HCT116 (cell line): ENCODE measurements around the gene ATP6V1B1. TPM values are rescaled to one million over a fixed set of nuclear protein-coding genes. Genes with fewer than 3 reads are reported as not detected.

Experiments
- ATAC-seq: fragments of 200-7000 bp; cut with Tn5 transposase; 2 replicates; pipeline ENCODE4 v1.9.1; 2020; ENCODE audit warnings: mild to moderate bottlenecking, moderate library complexity
- BruUV-seq: library from RNA; stranded (reverse); fragments of 400-500 nt; replicated peaks from 2 replicates; lab custom pipeline; 2021; lab: Mats Ljungman, UMichigan
- CTCF ChIA-PET: fragments of 300-600 bp; sonication (Branson Sonifier 250); formaldehyde crosslinking; loops from one replicate; lab custom pipeline; 2021; ENCODE audit warnings: antibody characterized with exemption; lab: Charles Lee
- POLR2A ChIA-PET: fragments of 300-600, 350-600 bp; sonication (Branson Sonifier 250); formaldehyde crosslinking; loops from one replicate; lab custom pipeline; 2021; ENCODE audit warnings: antibody characterized with exemption; lab: Charles Lee
- RAD21 ChIA-PET, 2 experiments: fragments of 300-600 bp; sonication (Branson Sonifier 250); formaldehyde crosslinking; loops; one replicate each; lab custom pipeline; 2023; ENCODE audit warnings: low total read pairs in 2 of 2; ENCODE audit not compliant: uncharacterized antibody in 2 of 2, unreplicated experiment in 2 of 2, low non-redundant PET in 1 of 2; lab: Charles Lee
- DNase-seq: peaks from one replicate; pipeline ENCODE4 v3.0.0-alpha.2; 2010; ENCODE audit warnings: low read depth, low spot score
- H2AFZ ChIP-seq: fragments of 200-600 bp; shearing (Covaris generic), sonication (generic); 2 replicates; pipeline ENCODE4 v1.6.1; 2017; ENCODE audit warnings: low read depth, mixed run types, mixed read lengths, antibody characterized with exemption, low read length; ENCODE audit not compliant: poor library complexity, severe bottlenecking
- H3K27ac ChIP-seq: 2 replicates; pipeline ENCODE4 v1.5.1; 2012; ENCODE audit warnings: low read depth, low read length
- H3K27me3 ChIP-seq: fragments of 200-600 bp; sonication (generic); 2 replicates; pipeline ENCODE4 v1.6.1; 2016; ENCODE audit warnings: mixed run types, low read length, mixed read lengths; ENCODE audit not compliant: insufficient read depth
- H3K36me3 ChIP-seq, 2 experiments: fragments of 200-500 bp in 1 of 2; fragments of 200-600 bp in 1 of 2; sonication (Bioruptor generic) in 1 of 2; sonication (generic) in 1 of 2; 2 replicates each; pipeline versions ENCODE4 v1.5.1 to v1.6.1; 2014 to 2016; ENCODE audit warnings: low read length in 2 of 2, inconsistent platforms in 1 of 2, mixed read lengths in 1 of 2, mixed run types in 1 of 2; ENCODE audit not compliant: insufficient read depth in 2 of 2, control insufficient read depth in 1 of 2
- H3K4me1 ChIP-seq, 2 experiments: fragments of 200-600 bp in 1 of 2; sonication (generic) in 1 of 2; 2 replicates each; pipeline versions ENCODE4 v1.5.1 to v1.6.1; 2012 to 2017; ENCODE audit warnings: low read length in 2 of 2, inconsistent platforms in 1 of 2, mild to moderate bottlenecking in 1 of 2, mixed read lengths in 1 of 2, mixed run types in 1 of 2, moderate library complexity in 1 of 2; ENCODE audit not compliant: insufficient read depth in 2 of 2, control insufficient read depth in 1 of 2
- H3K4me2 ChIP-seq: fragments of 200-600 bp; sonication (generic); 2 replicates; pipeline ENCODE4 v1.6.1; 2017; ENCODE audit warnings: mixed run types, low read length, mixed read lengths
- H3K4me3 ChIP-seq, 2 experiments: fragments of 200-600 bp in 1 of 2; sonication (generic) in 1 of 2; replicated peaks in 1 of 2; 2 replicates each; pipeline ENCODE4 v1.5.1; 2011 to 2016; ENCODE audit warnings: low read length in 2 of 2, control low read depth in 1 of 2, low read depth in 1 of 2, mild to moderate bottlenecking in 1 of 2, mixed read lengths in 1 of 2, mixed run types in 1 of 2
- H3K79me2 ChIP-seq: fragments of 200-600 bp; sonication (generic); 2 replicates; pipeline ENCODE4 v1.6.1; 2017; ENCODE audit warnings: mild to moderate bottlenecking, mixed run types, low read length, moderate library complexity, mixed read lengths; ENCODE audit not compliant: insufficient read depth
- H3K9ac ChIP-seq: fragments of 200-600 bp; sonication (generic); 2 replicates; pipeline ENCODE4 v1.6.1; 2016; ENCODE audit warnings: low read length, mixed read lengths
- H3K9me2 ChIP-seq: fragments of 200-600 bp; sonication (generic), shearing (Covaris generic); 2 replicates; pipeline ENCODE4 v1.6.1; 2017; ENCODE audit warnings: mixed run types, mild to moderate bottlenecking, moderate library complexity; ENCODE audit not compliant: insufficient read depth
- H3K9me3 ChIP-seq, 2 experiments: fragments of 200-500 bp in 1 of 2; fragments of 200-600 bp in 1 of 2; sonication (Bioruptor generic) in 1 of 2; sonication (generic) in 1 of 2; 2 replicates each; pipeline ENCODE4 v1.6.1; 2014 to 2017; ENCODE audit warnings: low read length in 2 of 2, mixed read lengths in 2 of 2, inconsistent platforms in 1 of 2, low read depth in 1 of 2, mild to moderate bottlenecking in 1 of 2, mixed run types in 1 of 2, moderate library complexity in 1 of 2; ENCODE audit not compliant: control insufficient read depth in 1 of 2, insufficient read depth in 1 of 2
- H4K20me1 ChIP-seq: fragments of 200-600 bp; sonication (generic), shearing (Covaris generic); 2 replicates; pipeline ENCODE4 v1.6.1; 2017; ENCODE audit warnings: mixed run types, mild to moderate bottlenecking, moderate library complexity; ENCODE audit not compliant: insufficient read depth
- CBX3 ChIP-seq: IDR thresholded peaks from 2 replicates; pipeline ENCODE4 v1.6.1; 2012; ENCODE audit warnings: low read depth
- CEBPB ChIP-seq: IDR thresholded peaks from 2 replicates; pipeline ENCODE4 v1.6.1; 2012; ENCODE audit warnings: low read depth
- EGR1 ChIP-seq: IDR thresholded peaks from 2 replicates; pipeline ENCODE4 v1.6.1; 2012; ENCODE audit warnings: low read depth
- ELF1 ChIP-seq: IDR thresholded peaks from 2 replicates; pipeline ENCODE4 v1.6.1; 2012; ENCODE audit warnings: low read depth, borderline replicate concordance
- EZH2phosphoT487 ChIP-seq: fragments of 200-600 bp; IDR thresholded peaks from 2 replicates; pipeline ENCODE4 v1.6.1; 2018; ENCODE audit warnings: antibody characterized with exemption, borderline replicate concordance
- JUND ChIP-seq: IDR thresholded peaks from 2 replicates; pipeline ENCODE4 v1.6.1; 2012
- RAD21 ChIP-seq: IDR thresholded peaks from 2 replicates; pipeline ENCODE4 v1.6.1; 2012; ENCODE audit warnings: low read depth, mild to moderate bottlenecking
- SP1 ChIP-seq: IDR thresholded peaks from 2 replicates; pipeline ENCODE4 v1.6.1; 2012; ENCODE audit warnings: low read depth
- SRF ChIP-seq: IDR thresholded peaks from 2 replicates; pipeline ENCODE4 v1.6.1; 2012; ENCODE audit warnings: low read depth
- TCF7L2 ChIP-seq: IDR thresholded peaks from 2 replicates; pipeline ENCODE4 v1.7.0; 2011; ENCODE audit warnings: borderline replicate concordance, inconsistent platforms; ENCODE audit not compliant: insufficient read depth, insufficient read length; ENCODE audit errors: extremely low read depth
- ZFX ChIP-seq: fragments of 450-650 bp; IDR thresholded peaks from 2 replicates; pipeline ENCODE4 v1.6.1; 2017
- ZNF274 ChIP-seq: fragments of 200-500 bp; sonication (Bioruptor generic); IDR thresholded peaks from 2 replicates; pipeline ENCODE4 v1.6.1; 2014; ENCODE audit warnings: mild to moderate bottlenecking, low read depth, low read length, inconsistent platforms
- intact Hi-C: fragments of 100-400 bp; cut with micrococcal nuclease; formaldehyde crosslinking; loops from 2 replicates; pipeline ENCODE4 v1.10.0; 2022
- total RNA-seq: library from RNA; stranded (reverse); gene quantifications from one replicate; pipeline ENCODE4 v1.2.1, GENCODE V29; 2021; ENCODE audit not compliant: unreplicated experiment

Gene ATP6V1B1
- total RNA-seq, 1 experiment from 2014 or later: 0.74 TPM

- ChIA-PET POLR2A (no interaction called here), CTCF (interaction anchor here (0.8 to 2.7 kb wide), 2 partner anchors 12 to 14 kb away, joined by 3 to 17 read pairs; no protein-coding TSS in a partner anchor), RAD21 (no interaction called here)
- no peaks in the 10 kb centered on the region for H3K79me2 ChIP-seq
- no peak overlapping the region for H2AFZ ChIP-seq
- intact Hi-C loops: no loop called here
- no peaks in the 10 kb centered on the region for H3K27me3 ChIP-seq
- H3K9me3 ChIP-seq: no peaks in the 10 kb centered on the region
- no peak for TF ChIP-seq EGR1
- TF ChIP-seq SRF: no peak
- TF ChIP-seq TCF7L2: no peak
- no peak for TF ChIP-seq ELF1
- no peak for TF ChIP-seq JUND
- no peak for TF ChIP-seq SP1
- TF ChIP-seq ZFX: no peak
- TF ChIP-seq EZH2phosphoT487: no peak
- TF ChIP-seq ZNF274: no peak
- no peak for TF ChIP-seq RAD21
- TF ChIP-seq CBX3: no peak
- TF ChIP-seq CEBPB: no peak
- no peaks in the 10 kb centered on the region for H3K36me3 ChIP-seq
- H3K4me2 ChIP-seq: no peak overlapping the region
- no peak overlapping the region for H3K4me3 ChIP-seq
- peaks cover 0 to 4% of the 10 kb centered on the region in 2 experiments; a peak in 1 of 4 replicates for H3K4me1 ChIP-seq
- ATAC-seq: no peak
- DNase-seq: no peak
- no peaks in the 10 kb centered on the region for H4K20me1 ChIP-seq
- no peak overlapping the region for H3K9ac ChIP-seq
- no TSS peak for BruUV-seq
- H3K27ac ChIP-seq: no peak overlapping the region
- H3K9me2 ChIP-seq: no peaks in the 10 kb centered on the region
Measured at GRCh38 chr2:70936165-70936978, 672 bp downstream of the ATP6V1B1 start.
